Fibroblast of skin of right biceps (primary cell): Measurements from ENCODE around the gene TMEM107.
A peak's percentile ranks its signal among the peaks of the same experiment; 100 is the strongest.

Experiments
- DNase-seq: peaks from one replicate; pipeline ENCODE4 v3.0.0-alpha.2; 2013

The TMEM107 gene

DNA sequence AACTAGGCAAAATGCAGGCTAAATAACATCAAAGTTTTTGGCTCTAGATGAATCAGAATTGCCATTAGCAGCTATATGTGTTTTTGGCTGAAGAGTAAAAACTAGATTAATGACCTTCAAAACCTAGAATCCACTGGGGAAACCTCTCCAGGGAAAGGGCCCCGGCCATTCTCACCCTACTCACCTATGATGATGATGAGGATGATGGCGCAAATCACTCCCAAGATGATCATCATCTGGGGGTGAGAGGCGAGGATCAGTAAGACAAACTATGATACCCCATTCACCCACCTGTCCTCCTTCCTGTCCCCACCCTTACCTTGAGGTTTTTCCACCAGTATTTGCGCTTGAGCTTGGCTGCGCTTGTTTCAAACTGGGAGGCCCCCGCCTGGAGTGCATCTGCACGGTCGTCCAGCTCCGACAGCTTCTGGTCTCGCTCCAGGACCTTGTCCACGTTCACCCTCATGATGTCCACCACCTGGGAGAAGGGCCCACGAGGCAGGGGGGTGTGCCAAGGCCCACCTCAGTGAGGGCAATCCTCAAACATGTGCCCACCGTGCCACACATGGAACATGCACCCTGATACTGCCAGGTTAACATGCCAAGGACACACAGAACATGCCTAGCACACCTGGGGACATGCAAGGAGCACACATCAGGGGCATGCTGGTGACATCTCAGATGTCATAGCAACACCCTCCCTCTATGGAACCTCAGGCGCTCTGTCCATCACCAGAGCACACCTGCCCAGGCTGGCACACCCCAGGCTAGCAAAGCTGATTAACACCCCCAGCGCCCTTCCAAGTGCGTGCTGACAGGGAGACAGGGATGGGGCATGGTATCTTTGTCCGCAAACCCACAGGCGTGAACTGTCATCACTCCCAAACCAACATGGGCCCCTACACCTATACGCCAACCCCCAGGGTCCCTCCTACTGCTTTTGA lies 14.6 kb downstream of the TMEM107 start:
- DNase-seq = no peak

DNA sequence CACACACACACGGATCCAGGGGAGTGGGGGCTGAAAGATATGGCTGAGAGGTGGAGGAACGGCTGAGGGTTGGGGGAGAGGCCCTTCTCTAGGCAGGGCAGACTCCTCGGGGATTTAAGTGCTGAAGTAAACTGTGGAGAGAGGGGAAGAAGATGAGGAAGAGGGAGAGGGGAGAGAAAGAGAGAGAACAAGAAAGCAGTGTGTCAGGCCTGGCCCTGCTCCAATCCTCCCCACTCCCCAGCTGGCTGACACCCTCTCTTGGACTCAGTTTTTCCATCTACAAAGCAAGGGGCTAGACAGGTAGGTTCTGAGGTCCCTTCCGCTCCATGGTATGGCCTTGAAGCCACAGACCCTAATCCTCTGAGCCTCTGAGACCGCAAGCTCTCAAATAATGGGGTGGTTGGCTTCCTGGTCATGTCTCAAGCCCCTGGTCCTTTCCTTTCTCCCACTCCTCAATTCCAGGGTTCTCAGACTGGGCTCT lies 15.4 kb downstream of the TMEM107 start:
- DNase-seq = no peak

DNA sequence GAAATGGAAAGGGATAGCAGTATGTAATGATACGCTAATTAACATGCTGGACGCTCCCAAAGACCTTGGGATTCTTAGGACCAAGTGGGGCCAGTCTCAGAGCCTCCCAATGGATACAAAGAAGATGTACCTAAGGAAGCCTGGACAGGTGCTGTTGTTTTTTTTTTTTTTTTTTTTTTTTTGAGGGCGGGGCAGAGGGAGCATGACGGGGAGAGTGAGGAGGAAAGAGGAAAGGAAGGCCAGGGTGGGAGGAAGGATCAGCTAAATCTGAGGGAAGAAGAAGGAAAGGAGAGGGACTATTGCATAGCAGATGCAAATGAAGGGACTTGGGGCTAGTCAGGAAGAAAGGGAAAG lies 16.0 kb downstream of the TMEM107 start:
- DNase-seq = no peak

DNA sequence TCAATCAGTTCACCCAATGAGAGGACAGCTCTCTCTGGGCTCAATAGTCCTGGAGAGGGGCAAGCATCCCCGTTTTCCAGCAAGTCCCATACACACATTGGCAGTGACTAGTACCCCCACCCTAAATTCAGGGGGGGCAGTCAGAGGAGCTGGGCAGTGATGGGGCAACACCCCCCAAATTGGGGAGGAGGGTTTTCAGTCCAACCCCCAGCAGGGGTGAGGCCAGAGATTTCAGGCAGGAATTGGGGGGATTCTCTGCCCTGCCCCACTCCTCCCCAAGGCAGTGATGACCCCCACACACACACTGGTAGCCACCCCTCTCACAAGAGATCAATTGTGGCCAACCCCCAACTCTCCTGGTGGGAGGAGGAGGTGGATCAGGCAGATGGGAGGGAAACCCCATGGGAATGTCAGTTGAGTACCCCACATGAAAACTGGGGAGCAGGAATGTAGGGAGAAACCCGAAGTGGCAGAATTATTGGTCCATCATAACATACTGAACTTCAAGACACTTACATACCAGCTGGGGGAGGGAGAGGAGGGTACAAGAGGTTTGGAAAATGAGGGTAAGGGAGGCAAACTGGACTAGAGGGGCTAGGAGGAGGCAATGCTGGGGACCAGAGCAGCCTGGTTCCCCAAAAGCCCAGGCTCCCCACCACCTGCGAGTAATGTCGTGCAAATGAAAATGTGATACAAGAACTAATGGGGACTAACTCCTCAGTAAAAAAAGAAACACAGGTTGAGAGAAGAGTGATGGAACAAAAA lies 16.5 kb downstream of the TMEM107 start:
- DNase-seq = no peak

DNA sequence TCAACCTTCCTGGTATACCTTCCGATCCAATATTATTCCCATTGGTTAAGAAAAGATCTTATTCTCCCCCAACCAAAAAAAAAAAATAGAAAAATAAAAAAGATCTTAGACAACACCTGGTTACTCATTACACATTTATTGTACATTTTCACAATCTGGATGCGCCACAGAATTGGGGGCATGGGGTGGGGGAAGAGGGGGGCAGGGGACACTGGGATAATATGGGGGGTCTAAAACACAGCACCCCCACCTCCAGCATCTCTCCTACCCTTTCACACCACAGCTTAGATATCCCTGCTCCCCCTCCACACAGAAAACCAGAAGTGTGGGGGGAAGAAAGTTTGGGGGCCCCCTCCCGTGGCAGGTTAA lies 17.2 kb downstream of the TMEM107 start:
- no peak for DNase-seq

DNA sequence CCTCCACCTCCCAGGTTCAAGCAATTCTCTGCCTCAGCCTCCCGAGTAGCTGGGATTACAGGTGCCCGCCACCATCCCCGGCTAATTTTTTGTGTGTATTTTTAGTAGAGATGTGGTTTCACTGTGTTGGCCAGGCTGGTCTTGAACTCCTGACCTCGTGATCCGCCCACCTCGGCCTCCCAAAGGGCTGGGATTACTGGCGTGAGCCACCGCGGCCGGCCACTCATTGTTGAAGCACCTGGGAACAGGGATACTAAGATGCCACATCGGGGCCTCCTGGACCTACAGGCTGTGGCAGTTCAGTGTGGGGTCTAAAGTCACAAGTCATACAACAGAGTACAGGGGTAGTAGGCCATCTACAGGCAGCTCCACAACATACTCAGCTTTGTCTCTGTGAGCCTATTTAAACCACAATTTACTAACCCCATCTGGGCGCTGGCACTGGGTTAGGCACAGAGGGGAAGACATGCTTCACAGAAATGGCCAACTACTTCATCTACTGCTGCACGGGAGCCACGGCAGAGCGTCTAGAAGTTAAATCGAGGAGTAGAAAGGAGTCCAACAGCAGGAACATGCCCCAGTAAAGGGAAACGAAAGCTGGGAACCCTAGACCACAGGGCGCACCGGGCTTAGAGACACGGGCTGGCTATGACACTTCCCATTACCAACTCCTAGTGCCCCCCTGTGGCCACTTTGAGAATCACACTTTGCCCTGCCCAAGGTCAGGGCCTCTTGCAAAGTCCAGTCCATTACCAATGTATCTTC lies 17.7 kb downstream of the TMEM107 start:
- peak; percentile 79 for DNase-seq

DNA sequence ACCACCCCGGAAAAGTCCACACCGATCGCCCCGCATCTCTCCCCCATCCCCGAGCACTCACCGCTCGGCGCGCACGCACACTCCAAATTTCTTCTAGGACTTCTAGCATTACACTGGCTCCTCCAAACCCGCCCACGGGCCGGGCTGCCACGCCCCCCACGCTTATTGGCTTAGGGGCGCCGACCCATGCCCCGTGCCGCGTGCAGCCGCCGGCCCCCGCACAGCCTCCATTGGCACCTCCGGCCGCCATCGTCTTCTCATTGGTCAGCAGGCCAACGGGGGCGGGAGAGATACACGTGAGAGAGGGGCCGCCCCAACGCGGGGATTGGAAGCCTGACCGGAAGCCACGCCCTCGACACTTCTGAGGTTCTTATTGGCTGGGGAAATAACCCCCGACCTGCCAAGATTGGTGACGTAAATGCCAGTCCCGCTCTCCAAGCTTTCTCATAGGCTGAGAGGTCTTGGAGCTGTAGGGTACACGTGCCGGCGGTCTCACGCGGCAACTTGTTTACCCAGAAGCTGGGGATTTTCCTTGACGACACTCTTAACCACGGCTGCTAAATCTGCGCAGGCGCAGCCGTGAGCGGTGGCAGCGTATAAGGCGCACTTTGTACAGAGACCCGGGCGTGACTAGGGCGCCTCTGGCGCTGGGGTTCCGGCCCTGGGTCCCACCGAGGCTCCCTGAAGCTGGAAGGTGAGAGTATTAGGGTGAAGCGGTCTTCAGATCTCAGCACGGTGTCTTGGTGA lies 19.8 kb downstream of the TMEM107 start:
- peak; percentile 100 for DNase-seq

DNA sequence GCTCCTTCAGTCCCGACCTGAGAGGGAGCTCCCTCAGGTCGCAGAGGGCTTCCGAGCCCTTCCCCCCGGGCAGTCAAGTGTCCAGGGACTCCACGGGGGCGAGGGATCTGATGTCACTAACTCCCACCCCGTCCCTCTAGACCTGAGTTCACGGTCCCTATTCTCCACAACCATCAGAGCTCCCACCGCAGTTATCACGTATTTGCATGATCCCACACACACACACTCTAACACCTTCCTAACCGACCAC lies 20.3 kb downstream of the TMEM107 start:
- DNase-seq = no peak

DNA sequence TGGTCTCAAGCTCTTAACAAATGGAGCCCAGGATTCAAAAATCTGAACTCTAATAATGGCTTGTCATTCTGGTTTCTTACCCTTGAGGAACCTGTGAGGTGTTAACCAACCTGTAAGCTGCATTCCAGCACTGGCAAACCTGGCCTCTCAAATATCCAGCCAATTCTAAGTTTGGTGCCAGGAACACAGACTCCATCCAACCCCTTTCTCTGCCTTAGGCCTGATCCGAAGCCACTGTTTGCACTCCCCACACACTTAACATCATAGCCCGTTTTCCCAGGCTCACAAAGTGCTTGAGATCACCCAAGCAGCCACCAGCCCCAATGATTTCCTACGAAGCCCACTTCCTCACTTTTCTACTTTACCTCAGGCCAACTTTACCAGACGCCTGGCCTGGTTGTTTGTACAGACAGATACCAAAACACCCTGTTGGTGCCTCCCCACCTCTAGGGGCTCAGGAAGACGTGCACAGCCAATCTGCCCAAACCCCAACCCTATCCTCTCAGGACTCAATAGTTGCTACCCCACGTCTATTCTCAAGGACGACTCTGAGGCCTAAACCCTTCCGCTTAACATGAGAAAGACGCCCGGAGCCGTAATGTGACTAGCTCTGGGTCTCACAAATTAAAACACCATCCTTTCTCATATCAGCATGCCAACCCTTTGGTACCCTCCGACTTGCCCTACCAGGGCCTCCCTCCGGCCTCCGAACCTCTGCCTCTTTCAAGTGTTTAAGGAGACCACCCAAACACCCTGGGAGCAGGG lies 20.8 kb downstream of the TMEM107 start:
- no peak for DNase-seq

DNA sequence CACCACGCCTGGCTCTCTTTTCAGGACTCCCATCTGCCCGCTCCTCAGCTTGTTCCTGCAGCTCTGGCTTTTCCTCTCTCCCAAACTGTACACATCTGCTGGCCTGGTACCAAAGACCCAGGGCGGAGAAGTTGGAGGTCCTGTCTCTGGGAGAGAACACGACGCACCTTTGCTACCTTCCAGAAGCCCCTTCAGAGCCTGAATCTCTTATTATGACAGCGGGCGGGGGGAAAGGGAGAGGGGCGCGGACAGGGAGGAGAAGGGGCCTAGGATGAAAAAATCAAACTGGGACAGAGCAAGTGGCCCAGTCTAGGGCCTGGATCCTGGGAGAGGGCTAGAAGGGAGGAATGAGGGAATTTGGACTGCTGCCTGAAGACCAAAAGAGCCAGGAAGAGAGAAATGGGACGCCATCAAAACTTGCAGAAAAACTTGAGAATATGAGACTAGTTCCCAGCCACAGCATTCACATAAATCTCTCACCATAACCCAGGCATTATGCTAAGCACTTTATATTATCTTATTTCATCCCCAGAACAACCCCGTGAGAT lies 21.5 kb downstream of the TMEM107 start:
- DNase-seq = no peak

DNA sequence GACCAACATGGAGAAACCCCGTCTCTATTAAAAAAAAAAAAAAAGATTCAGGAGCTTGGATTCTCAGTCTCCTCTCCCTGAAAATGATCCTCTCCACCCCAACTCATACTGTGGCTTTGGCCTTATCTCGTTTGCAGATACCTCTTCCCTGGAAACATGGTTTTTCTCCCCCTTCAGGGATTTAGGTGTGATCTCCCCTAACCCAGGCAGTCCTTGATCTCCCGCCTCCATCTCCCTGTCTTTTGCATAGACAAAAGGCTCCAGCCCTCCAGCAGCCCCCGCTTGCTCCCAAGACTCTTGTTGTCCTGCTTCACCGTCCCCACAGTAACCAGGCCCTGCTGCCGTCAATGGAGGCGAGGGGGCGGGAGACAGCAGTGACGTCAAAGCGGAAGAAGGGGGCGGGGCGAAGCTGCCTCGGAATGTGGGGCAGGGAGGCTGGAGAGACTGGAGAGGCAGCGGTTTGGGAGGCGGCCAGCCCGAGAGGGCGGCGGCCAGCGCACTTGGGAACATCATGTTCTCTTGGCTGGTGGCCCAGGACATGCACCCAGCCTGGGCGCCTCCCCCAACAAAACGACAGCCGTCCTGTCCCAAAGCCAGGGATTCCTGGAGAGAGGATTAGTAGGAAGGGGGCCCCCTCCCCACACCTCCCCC lies 22.1 kb downstream of the TMEM107 start:
- peak; percentile 99 for DNase-seq

DNA sequence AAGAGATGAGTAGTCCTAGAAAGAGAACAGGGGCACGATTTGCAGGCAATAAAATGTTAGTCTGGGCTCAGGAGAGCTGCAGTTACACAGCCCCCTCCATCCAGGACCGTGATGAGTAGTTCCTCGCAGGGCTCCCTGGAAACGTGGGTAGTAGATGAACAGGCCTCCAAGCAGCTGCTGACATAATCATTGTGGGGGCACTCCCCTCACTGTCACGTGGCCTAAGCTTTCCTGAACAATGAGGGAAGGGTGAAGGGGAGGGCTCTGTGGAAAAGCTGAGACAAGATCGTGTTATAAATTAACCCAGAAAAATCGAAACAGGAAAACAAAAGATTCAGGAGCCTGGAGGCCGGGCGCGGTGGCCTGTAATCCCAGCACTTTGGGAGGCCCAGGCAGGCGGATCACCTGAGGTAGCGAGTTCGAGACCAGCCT lies 22.6 kb downstream of the TMEM107 start:
- peak; percentile 98 for DNase-seq

DNA sequence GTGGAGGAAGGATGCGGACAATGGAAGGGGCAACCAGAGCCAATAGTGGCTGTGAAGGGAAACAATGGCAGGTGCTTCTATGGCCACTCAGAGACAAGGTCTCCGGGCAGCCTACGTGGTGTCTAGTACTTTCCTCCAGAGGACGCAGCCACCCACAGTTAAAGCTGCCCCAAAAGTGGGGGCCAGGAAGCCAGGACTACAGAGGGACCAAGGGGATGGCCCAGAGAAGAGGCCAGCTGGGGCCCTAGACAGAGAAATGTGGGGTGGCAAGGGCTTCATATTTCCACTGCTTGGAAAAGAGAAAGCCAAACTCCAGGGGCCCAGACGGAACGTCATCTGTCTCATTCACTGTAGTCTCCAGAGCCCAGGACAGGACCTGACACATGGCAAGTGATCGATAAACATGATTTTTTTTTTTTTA lies 23.1 kb downstream of the TMEM107 start:
- peak; percentile 27 for DNase-seq

DNA sequence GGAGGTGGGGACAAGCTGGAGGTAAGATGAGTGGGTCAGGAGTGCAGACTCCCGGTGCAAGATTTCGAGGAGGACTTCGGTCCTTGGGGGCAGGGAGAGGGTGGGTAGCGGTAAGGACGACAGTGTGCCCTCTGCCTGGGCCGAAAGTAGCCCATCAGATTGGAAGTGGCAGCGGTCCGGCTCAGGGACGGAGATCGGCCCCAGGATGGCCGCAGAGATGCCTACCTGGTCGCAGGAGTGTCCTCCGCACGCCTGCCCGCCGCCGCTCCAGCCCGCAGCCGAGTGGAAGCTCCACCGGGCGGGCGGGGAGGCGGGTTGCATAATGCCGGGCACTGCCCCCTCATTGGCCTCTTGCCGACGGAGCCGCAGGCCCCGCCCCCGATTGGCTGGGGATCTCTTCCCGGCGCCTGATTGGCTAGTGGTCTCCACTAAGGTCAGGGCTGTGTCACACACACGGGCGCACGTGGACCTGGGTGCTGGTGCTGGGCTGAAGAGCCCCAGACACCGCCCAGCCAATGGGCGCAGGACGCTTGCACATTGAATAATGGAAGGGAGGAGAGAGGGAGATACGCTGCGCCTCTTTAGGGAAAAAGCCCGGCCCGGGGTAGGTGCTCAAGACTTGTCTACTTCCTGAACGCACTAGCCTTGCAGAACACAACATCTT lies 23.9 kb downstream of the TMEM107 start, which contains the start of gene PER1:
Gene PER1, minus strand, starts transcription at position 293 of the 664 bp plus-strand sequence. CDS start 1,698 bp downstream, outside the sequence.
- peak; percentile 94 for DNase-seq

DNA sequence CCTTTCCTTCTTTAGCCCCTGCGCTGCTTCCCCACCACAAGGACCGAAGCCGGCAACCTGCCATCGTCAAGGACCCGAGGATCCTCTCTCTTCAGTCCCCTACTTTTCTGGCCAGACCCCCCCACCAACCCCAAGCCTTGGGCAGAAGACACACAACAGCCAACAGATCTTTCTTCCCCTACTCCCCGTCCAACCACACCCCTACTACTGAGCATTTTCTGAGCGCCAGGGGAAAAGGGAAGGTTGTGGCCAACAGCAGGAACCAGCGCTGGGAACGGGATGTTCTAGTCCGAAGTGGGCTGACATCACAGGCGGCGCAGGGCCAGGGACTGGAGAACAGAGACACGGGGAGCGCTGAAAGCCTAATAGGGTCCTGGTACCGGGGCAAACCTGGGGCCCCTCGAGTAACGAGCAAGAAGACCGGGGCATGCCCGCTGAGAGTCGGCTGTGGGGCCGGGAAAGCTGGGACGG lies 24.5 kb downstream of the TMEM107 start:
- DNase-seq = peak; percentile 63

DNA sequence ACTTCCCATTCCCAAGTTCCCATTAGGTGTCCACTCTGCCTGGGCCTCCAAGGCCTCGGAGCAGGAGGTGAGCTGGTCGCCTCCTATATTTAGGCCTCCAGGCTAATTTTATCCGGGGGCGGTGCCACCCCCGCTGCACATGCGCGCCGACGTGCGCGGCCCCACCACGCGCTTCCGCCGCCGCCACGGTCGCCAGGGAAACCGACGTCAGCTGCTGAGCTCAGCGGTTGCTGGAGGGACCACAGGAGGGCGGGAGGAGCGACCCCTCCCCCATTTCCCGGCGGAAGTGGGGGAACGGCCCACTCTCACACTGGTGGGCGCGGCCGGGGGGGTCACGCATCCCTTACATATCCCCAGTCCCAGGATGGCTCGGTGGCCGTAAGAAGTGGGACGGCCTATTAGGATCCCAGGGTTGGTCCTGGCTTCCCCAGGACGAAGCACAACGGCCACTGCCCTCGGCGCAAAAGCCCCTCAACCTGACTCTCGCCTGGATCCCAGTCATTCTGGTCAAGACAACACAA lies 25.0 kb downstream of the TMEM107 start:
- DNase-seq = peak; percentile 91

DNA sequence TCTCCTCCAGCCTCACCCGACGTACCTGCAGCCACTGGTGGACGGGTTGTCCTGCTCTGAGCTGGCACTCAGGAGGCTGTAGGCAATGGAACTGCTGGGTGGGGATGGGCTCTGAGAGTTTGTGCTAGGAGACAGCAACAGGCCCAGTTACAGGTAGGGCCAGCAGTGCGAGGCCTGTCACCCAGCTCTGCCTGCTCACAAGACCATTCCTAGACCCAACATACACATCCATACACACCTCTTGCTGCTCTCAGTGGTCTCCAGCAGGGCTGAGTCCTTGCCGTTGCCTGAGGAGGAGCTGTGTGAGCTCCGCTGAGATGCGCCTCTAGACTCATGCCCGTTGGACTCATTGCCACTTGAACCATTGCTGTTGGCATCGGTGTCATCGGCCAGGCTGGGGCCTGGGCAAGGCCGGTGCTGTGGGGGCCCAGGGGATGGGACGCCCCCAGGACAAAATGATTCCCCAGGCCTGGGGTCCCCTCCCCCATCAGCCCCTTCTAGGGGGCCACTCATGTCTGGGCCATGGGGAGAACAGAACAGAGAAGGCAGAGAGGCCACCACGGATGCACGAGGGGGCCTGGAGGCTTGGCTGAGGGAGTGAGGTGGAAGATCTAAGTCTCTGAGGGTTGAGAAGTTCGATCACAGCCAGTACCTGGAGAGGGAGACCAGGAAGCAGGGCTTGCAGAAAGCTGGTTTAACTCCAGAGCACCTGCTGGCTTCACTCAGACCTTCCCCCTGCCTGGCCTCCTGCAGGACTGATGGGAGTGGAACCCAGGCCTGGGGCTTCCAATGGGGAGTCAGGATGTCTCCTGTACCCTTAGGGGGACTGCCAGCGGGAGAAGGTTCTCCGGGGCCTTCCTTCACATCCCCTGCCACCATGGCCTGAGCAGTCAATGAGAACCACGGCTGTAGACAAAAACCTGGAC lies 25.7 kb downstream of the TMEM107 start:
- no peak for DNase-seq

DNA sequence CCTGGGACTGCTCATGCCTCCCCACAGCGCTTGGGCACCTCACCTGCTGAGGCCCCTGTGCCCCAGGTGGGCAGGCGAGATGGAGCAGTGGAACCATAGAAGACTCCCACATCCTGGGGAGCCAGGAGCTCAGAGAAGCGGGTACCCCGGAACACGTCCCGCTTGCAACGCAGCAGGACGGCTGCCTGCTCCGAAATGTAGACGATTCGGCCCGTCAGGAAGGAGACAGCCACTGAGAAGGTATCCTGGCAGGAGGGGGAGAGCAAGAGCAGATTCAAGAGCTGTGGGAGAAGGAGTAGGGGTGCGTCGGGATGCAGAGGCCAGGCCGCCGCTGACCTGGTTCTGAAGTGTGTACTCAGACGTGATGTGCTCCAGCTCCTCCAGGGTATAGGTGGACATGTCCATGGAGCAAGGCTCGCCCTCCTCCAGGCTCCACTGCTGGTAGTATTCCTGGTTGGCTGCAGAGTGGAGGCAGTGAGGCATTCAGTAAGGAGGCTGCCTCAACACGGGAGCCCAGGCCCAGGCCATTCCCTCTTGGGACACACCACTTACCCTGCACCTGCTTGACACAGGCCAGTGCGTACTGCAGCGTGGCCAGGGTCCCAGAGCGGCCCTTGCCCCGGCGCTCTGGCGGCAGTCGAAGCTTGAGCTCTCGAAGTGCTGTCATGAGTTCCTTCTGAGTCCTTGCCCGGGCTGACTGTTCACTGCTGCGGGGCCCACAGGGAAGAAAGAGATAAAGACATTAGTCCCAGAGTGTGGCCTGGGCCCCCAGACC lies 26.6 kb downstream of the TMEM107 start:
- no peak for DNase-seq
